Fibroblast of gingiva (primary cell): ENCODE measurements around the gene GOLIM4.

Experiments used
- DNase-seq: peaks from one replicate; pipeline ENCODE4 v3.0.0-alpha.2; 2011; ENCODE audit warnings: low read depth

Gene GOLIM4

DNA sequence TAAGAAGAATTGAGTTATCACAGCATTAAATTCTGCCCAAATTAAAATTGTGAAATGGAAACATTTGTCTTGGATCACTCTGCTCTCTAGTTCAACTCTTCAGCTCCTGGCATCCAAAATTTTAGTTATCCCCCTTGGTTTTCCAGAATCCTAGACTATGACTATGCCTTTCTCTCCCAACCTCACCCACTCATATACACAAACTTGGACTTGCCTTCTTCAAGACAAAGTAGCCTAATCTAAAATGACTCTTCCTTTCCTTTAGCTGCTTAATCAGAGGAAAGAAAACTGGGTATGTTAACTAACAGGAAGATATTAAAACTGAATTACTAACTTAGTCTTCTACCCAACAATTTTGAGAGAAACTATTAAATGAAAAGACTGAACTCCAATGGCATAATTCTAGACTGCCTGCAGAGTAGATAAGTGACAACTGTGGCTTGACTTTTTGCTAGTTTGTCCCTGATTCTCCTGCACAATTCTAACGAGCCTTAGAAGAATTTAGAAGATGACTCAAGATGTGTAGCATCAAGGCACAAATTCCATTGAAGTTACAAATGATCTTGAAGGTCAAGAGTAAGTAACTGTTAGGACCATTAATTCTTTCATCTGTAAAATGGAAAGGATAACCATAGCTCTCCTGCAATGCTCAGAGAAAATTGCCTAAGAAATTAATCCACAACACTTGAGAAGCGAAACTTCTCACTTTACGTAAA is 5.2 kb upstream of the GOLIM4 start:
- DNase-seq = no peak

DNA sequence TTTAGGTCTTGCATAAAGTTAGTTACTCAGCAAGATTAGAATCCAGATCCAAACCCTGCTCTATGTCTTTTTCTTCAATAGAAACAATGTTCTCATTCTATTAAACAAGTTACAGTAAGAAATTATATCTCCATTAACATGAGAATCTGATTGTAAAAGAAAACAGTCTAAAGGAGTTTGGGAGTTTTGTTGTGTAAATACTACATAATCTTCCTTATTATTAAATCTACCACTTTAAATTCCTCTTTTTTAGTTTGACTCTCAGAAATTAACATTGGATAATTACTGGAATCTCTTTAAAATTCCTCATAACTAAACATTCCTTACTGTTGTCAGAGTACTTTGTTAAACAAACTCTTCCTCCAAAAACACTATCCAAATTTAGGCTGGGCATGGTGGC is 1.7 kb upstream of the GOLIM4 start:
- DNase-seq = no peak

DNA sequence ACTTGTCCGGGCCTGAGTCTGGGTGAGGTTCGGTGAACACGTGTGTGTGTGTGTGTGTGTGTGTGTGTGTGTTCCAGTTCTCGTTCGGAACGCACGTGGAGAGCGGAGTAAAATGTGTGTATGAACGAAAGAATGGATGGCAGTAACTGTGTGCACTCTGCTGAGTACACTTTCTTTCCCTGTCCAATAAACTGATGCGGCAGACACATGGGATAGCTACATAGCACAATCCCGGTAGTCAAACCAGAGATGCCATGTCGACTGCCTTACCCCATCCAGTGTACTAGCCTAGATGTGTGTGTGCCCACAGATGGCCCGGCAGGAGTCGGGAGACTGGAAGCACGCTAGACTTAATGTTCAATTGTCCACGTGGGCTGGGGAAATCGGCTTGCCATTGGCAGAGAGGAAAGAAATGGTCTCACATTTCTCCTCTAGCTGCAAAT is 507 bp upstream of the GOLIM4 start:
- peak; percentile 92 for DNase-seq

DNA sequence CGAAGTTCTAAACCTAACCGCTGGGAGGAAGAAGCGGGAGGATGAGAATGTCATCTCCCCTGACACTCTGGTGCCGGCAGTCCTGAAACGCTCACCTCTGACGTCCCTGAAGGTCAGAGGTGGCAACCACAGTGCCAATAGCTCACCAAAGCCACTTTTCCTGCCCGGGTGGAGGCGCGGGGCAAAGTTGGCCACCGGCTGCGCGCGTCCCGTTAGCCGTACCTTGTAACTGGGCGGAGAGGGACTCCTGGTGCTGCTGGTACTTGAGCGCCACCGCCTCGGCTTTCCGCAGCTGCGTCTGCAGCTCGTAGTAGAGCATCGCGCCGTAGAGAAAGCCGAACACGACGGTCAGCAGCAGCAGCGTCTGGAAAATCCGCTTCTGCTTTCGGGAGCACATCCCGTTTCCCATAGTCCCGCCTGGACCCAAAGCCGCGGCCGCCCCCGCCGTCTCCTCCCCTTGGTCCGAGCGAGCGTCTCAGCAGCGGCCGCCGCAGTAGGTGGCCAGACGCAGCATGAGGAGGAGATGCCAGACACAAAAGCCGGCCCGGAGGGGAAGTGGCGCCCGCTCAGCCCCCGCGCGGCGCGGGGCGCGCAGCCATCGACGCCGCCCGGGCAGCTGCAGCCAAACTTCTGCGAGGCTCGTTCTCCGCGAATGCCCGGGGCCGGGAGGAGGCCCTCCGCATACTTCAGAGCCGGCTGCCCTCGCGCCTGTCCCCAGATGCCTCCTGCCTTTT is 680 bp downstream of the GOLIM4 start:
- DNase-seq = peak; percentile 70

DNA sequence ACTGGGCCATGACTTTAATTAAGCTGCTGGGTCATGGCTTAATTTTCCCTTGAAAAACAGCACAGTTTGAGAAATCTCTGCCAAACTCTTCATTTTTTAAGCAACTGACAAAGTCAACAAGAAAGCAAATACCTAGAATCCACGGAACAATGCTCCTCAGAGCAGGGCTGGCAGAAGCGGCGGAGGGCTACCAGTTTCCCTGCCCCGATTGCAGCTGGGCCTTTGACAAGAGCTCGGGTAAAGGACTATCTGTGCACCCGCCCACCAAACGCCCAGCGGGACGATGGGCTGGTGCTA is 1.2 kb downstream of the GOLIM4 start:
- no peak for DNase-seq

DNA sequence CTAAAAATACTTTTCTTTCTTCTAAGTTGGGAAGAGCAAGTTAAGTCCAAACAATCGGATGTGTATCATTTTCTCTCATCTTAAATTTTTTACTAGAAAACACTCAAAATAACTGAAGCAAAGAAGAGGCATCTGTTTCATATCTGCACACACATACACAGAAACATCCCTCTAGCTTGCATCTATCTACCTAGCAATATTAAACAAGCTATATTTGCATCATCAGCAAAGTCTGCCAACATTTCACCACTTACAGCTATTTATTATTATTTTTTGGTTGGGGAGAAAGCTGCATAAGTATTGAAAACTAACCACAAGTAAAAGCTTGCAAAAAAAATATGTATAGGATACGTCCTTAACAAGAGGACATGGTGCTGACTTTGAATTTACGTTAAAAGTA is 1.9 kb downstream of the GOLIM4 start:
- peak; percentile 52 for DNase-seq

DNA sequence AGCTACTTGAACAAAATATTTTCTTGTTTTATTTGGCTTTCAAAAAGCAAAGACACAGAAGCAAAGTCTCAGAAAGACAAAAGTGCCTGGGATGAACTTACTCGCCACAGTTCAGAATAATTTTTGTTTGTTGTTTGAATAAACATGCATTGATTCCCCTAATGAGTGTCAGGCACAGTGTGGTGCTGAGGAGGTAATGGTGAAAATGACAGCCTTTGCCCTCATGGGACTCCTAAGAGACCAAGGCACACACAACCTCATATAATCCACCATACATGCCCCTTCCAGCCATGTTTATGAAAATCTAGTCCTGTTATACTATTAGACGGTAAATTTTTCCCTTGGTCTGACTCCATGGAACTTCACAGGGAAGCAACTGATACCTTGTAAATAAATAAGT is 2.5 kb downstream of the GOLIM4 start:
- no peak for DNase-seq

DNA sequence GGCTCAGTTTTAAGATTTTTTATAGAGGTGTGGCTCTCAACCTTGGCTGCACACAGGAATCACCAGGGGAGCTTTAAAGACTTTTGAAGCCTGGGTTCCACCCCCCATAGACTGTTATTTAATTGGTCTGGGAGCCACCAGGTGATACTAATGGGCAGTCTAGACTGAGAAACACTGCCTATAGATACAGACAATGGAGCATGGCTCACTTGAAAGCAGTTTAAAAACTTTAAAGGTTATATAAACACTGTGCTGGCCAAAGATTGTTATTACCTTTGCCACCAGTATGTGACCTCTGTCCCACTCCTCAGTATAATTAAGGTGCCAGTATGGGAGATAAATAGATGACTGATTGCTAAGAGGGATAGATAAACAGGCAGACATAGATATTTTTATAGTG is 3.8 kb downstream of the GOLIM4 start:
- DNase-seq = no peak

DNA sequence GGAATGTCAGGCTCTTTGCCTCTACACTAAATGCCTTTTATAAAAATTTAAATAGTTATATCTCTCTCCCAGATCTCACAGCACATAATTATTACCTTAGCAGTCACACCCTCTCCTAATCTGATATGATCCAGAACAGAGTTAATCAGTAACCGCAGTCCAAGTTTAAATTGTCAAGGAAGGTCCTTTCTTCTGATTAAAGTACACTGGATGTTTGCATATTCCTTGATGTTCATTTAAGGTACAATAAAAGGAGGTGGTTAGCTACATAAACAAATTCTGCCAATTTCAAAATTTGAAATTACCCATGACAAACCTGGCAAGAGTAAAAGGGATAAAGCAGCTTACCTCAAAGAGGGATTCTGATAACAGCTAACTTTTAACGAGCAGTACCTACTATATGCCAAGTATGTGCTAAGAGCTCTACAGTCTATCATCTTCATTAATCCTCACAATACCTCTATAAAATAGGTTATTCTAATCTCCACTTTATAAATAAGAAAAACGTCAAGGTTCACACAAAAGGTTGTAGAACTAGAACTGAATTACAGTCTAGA is 4.3 kb downstream of the GOLIM4 start:
- no peak for DNase-seq

DNA sequence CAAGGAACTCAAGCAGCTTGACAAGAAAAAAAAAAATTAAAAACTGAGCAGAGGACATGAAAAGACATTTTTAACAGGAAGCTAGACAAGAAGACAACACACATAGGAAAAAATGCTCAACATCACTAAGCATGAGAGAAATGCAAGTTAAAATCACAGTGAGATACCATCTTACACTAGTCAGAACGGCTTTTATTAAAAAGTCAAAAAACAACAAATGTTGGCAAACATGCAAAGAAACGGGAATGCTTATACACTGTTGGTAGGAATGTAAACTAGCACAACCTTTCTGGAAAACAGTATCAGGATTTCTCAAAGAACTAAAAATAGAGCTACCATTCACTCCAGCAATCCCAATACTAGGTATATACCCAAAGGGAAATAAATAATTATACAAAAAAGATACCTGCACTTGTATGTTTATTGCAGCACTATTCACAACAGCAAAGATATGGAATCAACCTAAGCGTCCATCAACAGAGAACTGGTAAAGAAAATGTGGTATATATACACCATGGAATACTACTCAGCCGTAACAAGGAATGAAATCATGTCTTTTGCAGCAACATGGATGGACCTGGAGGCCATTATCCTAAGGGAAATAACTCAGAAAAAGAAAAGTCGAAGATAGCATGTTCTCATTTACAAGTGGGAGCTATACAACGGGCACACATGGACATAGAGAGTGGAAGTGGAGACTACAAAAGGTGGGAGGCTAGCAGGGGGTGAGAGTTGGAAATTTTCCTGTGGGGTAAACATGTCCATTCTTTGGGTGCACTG is 5.2 kb downstream of the GOLIM4 start:
- DNase-seq = no peak

DNA sequence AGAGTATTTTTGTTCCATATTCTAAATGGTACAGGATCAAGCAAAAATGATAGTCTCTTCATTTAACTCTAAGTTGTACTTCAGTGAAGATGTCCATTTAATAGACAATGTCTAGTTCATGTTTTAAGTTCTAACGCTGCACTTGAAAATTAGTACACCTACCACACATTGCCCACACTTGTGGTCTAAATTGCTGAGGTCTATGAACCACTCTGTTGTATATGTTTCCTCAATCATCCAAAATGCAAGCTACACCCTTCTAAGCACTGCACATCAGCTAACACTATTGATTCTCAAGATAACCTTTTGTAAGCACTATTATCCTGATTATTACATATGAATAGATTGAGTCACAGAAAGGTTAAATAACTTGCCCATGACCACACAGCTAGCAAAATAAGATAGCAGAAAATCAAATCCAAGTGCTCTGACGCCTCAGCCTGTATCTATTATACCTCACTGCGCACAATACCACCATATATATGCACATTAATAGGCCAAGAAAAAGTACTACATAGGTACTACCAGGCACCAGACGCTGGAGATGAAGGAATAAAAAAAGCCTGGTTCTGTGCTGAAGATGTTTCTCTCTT is 6.4 kb downstream of the GOLIM4 start:
- no peak for DNase-seq

DNA sequence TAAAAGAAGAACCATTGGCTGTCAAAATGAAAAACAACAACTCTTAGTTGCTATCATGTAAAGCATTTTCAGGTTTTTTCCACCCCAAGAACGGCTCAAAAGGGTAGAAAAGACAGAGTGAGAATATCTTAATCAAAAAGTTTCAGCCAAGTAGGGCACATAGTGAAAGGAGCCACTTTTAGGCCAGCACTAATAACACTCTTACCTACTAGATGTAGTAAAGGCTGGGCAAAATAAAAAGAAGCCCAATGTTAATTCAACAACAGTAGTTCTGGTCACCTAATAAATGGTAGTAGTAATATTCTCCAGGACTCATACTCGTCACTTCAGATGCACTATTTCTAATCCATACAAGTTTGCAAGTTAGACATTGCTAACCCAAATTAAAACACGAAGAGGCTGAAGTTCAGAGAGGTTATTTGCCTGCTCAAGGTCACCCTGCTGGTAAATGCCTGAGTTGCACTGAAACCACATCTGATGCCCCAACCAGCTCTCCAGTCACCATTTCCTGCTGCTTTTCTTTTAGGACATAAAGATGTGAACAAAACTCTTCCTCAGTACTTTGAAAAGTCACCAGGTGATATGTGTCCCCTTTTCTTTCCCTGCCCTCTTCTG is 7.5 kb downstream of the GOLIM4 start:
- DNase-seq = no peak

DNA sequence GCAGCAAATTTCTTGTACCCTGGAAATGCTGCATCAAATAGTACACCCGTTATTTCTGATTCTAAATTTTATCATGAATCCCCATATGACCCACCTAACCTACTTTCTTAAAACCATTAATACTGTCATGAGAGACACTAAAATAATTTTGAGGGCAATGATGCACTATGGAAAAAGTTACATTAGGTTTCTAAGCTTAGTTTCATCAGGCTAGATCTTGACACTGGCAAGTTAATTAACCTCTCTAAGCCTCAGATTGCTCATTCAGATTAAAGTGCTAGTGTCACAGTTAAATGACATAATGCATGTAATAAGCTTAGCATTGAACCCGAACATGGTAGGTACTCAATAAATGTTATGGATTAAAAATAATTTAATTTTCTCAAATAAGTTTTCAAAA is 8.2 kb downstream of the GOLIM4 start:
- DNase-seq = no peak

DNA sequence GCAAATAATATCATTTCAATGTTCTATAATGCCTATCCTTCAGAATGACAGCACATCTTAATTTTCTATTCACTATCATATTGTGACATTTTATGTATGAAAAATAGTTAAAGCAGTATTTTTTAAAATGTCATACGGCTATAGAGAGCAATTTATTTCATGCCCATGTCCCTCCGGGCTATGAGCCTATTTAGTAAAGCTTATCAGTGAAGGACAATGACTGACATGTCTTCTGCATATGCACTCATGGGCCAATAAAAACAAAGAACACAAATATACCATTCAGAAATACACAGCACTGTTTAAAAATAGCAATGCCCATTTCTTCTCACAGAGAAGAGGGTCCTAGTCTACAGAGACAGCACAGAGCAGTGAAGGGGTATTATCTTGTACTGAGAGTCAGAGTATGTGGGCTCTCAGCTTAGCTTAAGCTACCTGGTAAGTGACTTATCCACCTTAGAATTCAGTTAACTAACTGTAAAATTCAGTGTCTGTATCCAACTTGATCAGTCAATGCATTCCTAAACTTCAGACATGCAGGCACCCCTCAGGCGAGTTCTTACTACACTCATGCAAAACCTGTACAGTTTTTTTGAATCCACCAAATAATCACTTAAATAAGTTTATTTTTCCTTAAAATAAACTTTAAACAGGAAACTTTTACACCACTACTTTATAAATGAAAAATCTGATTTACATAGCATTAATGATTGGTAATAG is 9.0 kb downstream of the GOLIM4 start:
- DNase-seq = no peak

DNA sequence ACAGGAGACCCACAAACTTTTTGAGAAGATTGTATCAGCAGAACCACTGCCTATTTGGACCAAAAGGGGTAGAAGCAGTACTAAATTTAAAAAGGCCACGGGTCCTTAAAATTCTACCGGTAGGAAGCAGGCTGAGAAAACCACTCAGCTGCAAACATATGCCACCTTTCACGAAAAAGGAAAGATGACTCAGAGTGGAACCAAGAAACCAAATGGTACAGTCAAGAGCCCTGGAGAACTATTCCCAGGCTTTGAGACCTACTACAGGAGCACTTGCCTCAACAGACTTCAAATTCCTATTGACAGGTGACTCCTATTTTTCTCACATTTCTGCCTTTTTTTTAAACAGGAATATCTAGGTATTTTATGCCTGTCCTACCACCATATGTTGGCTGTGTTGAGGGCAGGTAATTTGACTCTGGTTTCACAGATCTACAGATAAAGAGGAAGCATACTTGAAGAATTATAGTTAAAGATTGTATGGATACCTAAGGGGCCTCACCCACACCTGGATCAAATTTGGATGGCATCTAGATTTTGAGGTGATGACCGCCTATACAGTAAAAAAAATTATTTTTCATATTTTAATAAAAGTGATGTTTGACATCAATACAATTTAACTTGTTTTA is 10.1 kb downstream of the GOLIM4 start:
- DNase-seq = no peak

DNA sequence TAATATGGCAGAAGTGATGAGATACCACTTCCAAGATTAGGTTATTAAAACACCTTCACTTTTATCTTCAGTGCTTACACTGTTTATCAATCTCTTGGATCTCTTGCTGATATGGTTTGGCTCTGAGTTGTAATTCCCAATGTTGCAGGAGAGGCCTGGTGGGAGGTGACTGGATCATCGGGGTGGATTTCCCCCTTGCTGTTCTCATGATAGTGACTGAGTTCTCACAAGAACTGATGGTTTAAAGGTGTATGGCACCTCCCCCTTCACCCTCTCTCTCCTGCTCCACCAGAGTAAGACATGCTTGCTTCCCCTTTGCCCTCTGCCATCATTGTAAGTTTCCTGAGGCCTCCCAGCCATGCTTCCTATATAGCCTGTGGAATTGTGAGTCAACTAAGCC is 11.8 kb downstream of the GOLIM4 start:
- no peak for DNase-seq

DNA sequence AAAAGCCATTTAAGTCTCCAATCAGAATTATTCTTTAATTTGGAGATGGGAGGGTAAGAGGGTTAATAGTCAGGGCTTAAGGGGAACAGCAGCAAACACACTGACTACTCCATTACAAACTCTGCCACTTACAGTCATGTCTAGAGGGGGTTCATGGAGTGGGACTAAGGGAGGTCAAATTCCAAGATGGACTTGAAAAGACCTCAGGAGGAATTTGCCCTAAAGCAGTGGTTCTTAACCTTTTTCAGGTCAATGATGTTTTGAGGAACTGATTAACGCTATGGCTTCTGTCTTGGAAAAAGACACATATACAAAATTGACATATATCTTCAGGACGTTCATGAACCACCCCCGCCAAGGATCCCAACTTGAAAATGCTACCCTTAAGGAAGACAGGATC is 13.9 kb downstream of the GOLIM4 start:
- DNase-seq = no peak

DNA sequence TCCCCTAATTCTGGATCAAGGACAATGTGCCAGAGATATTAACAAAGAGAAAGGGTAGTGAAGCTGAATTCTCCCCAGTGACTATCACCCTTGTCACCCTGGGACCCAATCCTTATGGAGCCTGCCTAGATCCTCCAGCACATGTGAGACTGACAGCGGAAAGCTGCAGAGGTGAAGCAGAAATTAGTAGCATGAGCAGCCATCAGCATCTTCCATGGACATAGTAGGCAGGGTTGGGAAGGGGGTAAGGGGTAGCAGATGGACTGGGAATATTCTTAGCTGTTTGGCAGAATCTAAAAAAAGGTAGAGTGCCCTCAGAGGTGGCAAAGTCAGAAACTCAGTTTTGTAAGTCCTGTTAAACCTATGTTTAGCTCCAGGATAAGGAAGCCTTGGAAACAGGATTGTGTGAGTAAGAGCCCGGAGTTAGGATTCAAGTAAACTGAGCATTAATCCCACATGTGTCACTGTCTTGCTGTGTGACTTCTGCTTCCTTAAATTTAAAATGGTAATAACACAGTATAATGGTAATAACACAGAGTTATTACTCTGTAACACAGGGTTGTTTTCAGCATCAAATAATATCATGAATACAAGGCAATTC is 14.5 kb downstream of the GOLIM4 start:
- DNase-seq = no peak

DNA sequence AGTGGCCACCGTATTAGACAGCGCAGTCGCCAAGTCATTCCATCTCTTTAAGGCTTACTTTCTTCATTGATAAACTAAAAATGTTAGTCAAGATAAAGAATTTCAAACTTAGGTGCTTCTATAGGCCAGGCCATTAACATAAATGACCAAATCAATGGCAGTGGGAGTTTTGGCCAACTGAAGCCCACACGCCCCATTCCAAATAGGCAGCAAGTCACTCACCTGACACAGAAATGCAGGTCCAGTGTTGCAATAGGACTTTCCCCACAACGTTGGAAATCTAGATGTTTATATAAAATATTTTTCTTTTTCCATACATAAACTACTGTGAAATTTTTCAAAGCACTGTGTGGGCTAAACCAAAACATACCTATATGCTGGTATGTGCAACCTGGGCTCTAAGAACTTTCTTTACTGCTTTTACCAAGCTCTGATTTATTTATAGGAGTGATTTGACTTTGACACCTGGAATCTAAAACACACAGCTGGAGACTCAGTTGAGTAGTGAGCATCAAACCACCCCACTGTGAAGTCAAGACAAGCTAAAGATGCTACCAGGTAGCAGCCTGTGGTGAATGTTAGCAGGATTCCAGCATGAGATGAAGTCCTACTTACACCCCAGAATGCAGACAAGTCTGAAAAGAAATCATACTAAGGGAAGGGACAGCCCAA is 15.1 kb downstream of the GOLIM4 start:
- DNase-seq = no peak

DNA sequence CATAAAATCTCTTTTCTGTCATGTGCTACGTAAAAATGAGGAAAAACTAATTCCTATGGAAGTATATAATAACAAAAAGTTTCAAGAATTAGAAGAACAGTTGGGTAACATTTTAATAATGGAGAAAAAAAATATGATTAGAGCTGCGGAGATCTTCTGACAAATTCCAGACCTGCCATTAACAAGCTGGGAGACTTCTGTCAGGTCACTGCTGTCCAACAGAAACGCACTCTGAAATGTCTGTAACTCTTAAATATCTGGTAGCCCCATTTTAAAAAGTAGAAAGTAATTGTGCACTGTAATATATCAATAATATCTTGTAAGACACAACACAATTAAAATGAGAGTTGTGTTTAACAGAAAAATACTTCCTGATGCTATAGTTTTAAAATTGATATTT is 15.7 kb downstream of the GOLIM4 start:
- no peak for DNase-seq
